Middle frontal gyrus (tissue), 1 donor: ENCODE results near the gene RNF130.

Experiments
- DNase-seq: peaks from one replicate; pipeline ENCODE4 v3.0.0-alpha.2; 2015; ENCODE audit warnings: low spot score; ENCODE audit errors: extremely low spot score

RNF130 gene

DNA sequence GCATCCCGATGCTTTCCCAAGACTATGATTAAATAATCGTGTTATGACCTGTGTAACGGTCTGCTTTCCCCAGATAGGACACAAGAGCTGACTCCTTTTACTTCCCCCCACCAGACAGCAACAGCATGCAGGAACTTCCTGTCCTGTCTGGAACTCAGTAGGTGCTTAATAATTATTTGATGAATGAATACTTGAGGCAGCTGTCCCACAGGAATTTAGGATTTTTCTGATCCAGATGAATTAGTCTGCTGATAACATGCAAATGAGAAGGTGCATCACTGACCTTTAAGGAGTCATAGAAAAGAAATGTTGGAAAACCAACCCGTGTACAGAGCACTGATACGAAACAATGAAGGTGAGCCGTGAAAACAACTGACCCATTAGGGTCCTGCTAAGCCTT, 12.2 kb downstream of the RNF130 start:
- no peak for DNase-seq

DNA sequence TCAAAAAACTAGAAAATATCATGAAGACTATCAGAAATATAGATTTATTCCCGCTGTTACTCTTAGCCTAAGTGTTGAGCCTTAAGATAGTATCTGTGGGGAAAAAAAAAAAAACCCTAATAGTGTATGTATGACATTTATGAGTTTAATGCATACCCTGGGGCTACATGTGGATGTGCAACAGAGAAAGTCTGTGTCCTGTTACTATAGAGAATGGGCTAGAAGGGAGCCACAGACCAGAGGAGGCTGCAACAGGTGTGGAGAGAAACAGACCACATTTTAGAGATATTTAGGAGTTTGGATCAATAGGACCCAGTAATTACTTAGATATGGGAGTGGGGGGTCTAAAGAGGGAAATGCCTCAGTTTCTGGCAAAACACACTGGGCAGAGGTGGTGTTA, 15.4 kb downstream of the RNF130 start:
- DNase-seq = no peak

DNA sequence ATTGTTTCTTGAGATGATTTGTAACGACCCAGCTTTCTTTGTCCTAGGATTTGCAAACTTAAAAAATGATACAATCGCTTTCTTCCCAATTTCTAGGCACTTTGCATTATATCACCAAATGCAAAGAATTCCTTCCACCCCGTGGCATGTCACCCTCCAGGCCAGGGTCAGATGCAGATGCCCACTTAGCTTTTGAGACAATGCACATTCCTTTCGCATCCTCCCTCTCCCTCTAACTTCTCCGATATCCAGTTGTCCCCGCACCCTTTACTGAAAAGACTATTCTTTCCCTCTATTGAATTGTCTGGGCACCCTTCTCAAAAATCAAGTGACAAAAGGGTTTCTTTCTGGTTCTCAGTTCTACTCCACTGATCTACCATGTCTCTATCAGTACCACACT, 17.3 kb downstream of the RNF130 start:
- DNase-seq = no peak

DNA sequence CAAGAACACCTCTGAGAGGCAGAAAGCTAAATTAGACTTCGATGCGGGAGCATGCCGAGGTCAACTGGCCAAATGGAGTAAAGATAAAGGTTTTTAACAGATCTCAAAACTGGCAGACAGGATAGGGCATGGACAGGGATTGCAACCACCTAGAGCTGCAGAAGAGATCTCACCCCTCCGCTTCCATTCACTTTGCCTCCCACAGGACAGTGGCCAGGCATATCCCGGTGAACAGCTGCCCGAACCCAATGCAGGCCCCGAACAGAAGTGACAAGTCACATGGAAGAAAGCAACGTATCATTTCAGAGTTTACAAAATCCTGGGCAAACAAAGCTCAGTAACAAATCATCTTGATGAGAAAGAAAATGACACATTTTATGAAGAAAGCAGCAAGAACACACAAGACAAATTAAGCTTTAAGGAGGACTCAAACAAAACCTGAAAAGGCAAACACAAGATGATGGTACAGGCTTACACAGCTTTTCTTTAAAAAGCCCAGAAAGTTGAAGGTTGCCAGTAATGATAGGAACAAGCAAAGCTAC, 18.4 kb downstream of the RNF130 start:
- DNase-seq = no peak

- no peak for DNase-seq
These were observed 19.2 kb downstream of the RNF130 start for GRCh38 chr5:180052211-180052818.

DNA sequence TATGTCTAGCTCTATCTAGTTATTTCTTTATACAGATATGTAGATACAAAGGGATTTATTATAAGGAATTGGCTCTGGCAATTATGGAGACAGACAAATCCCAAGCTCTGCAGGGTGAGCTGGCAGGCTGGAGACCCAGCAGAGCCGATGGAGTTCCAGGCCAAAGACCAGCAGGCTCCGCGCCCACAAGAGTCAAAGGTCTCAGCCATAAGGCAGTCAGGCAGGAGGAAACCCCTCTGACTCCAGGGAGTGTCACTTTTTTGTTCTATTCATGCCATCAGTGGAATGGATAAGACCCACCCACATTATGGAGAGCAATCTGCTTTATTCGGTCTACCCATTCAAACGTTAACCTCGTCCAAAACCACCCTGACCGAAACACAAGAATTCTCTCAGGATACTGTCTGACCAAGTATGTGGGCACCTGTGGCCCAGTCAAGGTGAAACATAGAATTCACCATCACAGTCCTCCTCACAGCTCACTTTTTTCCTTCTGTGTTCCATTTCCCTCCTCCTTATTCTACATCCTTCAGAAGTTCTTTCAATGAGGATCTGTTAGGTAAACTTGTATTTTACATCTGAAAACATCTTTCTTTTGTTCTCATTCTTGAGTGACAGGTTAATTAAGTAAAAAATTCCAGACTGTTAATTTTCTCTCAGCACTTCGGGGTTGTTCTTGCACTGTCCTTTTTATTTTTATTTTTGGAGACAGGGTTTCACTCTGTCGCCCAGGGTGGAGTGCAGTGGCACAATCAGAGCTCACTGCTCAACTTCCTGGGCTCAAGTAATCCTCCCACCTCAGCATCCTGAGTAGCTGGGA, 21.2 kb downstream of the RNF130 start:
- DNase-seq = no peak

- no peak for DNase-seq
These were observed 22.4 kb downstream of the RNF130 start for GRCh38 chr5:180049185-180049548.

DNA sequence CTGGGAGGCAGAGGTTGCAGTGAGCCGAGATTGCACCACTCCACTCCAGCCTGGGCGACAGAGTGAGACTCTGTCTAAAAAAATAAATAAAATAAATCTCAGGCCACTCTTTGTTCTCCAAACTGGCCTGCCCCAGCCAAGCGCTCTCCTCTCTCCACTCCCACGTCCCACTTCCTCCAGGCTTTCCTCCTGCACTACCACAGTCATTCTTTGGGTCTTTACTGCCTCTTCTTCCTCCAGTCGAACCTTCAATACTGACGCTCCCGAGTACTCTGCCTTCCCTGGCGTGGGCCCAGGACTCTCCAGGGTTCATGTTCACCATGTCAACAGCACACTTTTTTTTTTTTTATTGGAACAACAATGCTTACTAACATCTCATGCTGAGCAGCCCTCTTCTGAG, 23.9 kb downstream of the RNF130 start:
- no peak for DNase-seq

DNA sequence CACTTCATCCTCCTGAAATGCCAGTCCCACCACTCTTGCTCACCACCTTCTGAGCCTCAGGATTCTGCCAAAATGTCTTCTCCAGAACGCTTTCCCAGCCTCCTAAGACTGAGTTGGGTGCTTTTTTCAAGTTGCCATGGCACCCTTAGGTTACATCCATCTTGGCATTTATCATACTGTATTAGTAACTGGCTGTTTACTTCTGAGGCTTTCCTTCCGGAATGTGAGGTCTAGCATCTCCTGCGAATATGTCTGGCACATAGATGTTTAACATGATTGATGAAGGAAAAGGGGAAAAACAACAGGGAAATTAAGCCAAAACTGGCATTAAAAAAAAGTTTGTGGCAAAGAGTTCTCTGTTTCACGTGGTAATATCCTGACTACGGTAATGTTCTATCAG, 24.9 kb downstream of the RNF130 start:
- no peak for DNase-seq

DNA sequence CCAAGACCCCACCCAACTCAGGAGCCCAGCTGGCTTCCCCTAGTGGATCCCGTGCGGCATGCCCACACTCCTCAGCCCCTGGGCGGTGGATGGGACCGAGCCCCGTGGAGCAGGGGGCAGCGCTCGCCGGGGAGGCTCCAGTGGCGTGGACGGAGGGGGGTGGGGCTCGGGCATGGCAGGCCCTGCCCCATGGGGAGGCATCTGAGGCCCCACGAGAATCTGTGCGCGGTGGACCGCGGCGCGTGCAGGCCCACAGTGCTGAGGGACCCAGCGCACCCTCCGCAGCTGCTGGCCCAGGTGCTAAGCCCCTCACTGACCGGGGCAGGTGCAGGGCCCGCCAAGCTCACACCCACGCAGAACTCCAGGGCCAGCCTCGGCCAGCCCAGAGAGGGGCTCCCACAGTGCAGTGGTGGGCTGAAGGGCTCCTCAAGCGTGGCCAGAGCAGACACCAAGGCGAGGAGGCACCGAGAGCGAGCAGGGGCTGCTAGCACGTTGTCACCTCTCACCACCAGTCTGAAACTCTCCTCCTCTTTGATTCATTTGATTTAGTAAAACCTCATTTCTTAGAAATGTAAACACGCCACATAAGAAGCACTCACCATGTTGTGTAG, 25.6 kb downstream of the RNF130 start:
- no peak for DNase-seq

GRCh38 chr5:180043377-180043776, 28.2 kb downstream of the RNF130 start:
- no peak for DNase-seq

GRCh38 chr5:180041301-180042274, 30.0 kb downstream of the RNF130 start:
- no peak for DNase-seq

GRCh38 chr5:180040287-180041214, 31.0 kb downstream of the RNF130 start:
- DNase-seq = no peak

- DNase-seq = no peak
These were observed 36.2 kb downstream of the RNF130 start for GRCh38 chr5:180035206-180035931.

DNA sequence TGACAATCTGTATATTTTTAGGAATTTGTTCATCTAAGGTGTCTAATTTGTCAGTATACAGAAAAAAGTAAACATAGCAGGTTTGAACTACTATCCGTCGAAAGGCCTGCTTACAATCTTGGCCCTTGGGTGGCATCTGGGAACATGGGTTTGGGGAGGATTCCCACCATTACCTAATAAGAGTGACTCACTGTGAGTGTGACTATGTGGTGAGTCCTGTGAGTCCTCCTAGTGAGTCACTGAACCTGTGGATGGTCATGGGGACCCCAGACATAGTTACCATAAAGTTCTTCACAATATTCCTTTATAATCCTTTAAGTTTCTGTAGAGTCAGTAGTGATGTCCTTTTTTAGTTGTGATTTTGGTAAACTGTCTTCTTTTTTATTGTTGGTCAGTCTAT, 37.0 kb downstream of the RNF130 start:
- no peak for DNase-seq

GRCh38 chr5:180027459-180028089, 44.0 kb downstream of the RNF130 start:
- no peak for DNase-seq

DNA sequence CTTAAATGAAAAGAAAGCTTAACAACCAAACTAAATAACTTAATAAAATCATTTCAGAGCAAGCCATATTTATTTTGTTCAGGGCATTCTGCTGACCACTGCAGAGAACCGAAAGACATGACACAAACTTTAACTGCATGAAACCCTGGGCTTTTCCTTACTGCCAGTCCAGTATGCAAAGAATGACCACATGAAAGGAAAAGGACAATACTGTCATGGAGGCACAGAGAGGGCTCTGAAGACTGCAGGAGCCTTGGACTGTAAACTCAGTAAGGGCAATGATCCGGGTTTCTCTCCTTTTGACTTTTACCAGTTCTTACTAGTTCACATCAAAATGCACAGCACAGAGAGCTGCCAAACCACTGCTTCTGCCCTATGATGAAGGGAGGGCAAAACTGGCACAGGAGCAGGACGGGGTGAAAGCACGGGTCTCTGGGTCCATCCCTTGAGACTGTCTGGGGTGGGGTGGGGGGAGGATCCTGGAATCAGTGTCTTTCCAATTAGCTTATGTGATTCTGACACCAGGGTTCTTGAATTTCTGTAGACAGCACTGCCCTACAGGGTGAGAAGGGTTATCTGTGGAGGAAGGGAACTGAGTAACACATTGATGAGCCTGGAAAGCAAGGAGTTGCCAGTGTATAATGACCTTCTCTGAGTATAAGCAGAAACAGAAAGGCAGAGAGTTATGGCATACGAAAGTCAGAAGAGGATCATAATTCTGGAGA, 44.7 kb downstream of the RNF130 start:
- DNase-seq = no peak

GRCh38 chr5:180026320-180026719, 45.2 kb downstream of the RNF130 start:
- DNase-seq = no peak
